Measurements from ENCODE around the gene IL17A.
A peak's percentile ranks its signal among the peaks of the same experiment; 100 is the strongest.

DNA sequence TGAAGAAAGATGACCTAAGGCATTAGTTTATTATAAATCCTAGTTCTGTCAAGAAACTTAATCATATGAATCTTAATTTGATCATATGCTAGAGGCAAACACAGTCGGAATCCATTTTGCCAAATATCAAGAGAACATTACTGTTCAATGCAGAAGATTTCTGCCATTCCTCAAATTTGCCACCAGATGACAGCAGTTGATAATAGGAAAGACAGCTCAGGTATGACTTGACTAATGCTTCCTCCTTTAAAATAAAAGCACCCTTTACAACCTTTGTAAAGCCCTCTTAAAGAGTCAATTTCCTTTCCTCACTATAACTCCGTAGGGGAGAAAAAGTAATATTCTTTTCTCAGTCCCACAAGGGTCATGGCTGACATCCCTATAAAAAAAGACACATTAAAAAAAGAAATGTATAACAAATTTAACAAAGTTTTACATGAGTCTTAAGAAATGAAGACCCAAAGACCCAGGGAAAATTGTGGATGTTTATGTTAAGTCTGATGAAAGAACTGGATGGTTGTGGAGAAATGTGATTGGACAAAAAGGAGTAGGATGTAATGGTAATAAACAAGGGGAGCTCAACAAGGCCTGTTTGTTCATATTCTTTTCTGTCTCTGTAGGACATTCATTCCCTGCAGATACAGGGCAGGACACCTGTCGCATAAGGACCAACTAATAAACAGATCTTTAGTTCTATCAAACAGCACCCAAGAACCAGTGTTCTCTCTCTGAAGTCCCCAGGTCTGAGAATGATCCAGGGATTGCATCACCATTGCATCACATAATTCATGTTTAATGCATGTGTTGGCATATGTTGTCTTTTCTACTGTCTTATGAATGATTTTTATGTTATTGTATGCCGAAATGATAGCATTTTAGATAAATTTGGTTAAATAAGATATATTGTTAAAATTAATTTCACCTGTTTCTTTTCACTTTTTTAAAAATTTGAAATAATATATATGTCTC lies 23.0 kb upstream of the IL17A start:
- TF ChIP-seq, protein P1, sequence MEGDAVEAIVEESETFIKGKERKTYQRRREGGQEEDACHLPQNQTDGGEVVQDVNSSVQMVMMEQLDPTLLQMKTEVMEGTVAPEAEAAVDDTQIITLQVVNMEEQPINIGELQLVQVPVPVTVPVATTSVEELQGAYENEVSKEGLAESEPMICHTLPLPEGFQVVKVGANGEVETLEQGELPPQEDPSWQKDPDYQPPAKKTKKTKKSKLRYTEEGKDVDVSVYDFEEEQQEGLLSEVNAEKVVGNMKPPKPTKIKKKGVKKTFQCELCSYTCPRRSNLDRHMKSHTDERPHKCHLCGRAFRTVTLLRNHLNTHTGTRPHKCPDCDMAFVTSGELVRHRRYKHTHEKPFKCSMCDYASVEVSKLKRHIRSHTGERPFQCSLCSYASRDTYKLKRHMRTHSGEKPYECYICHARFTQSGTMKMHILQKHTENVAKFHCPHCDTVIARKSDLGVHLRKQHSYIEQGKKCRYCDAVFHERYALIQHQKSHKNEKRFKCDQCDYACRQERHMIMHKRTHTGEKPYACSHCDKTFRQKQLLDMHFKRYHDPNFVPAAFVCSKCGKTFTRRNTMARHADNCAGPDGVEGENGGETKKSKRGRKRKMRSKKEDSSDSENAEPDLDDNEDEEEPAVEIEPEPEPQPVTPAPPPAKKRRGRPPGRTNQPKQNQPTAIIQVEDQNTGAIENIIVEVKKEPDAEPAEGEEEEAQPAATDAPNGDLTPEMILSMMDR (IDR thresholded peaks at IDR 0.05; ENCODE audit: poor library complexity): peak; percentile 66
- no peak for TF ChIP-seq EZH2 (IDR thresholded peaks at IDR 0.05; ENCODE audit: borderline replicate concordance)
